Caco-2 (cell line): ENCODE data around the gene AUTS2. TPM values are rescaled to one million over a fixed set of nuclear protein-coding genes. Genes with fewer than 3 reads are reported as not detected.

Experiments used
- BruUV-seq: library from RNA; stranded (reverse); fragments of 400-500 nt; replicated peaks from 2 replicates; lab custom pipeline; 2021; lab: Mats Ljungman, UMichigan
- CTCF ChIA-PET: fragments of 300-600 bp; sonication (Branson Sonifier 250); formaldehyde crosslinking; loops from one replicate; lab custom pipeline; 2022; ENCODE audit warnings: antibody characterized with exemption; lab: Charles Lee
- POLR2A ChIA-PET: fragments of 300-600 bp; sonication (Branson Sonifier 250); formaldehyde crosslinking; loops from one replicate; lab custom pipeline; 2022; ENCODE audit warnings: antibody characterized with exemption; lab: Charles Lee
- DNase-seq, 2 experiments: peaks; one replicate each; pipeline versions ENCODE4 v3.0.0 to v3.0.0-alpha.2; 2020 to 2022
- H3K27me3 ChIP-seq: replicated peaks from 2 replicates; pipeline ENCODE4 v1.6.0; 2011; ENCODE audit warnings: low read length; ENCODE audit not compliant: control insufficient read depth, insufficient read depth
- H3K36me3 ChIP-seq: 2 replicates; pipeline ENCODE4 v1.5.1; 2011; ENCODE audit warnings: low read length; ENCODE audit not compliant: control insufficient read depth, insufficient read depth
- H3K4me1 ChIP-seq: fragments of 250-450 bp; sonication (Bioruptor Pico); 2 replicates; pipeline ENCODE4 v1.5.1; 2020; ENCODE audit warnings: mild to moderate bottlenecking
- H3K4me3 ChIP-seq: 2 replicates; pipeline ENCODE4 v1.5.1; 2011; ENCODE audit warnings: low read depth, mild to moderate bottlenecking, control low read depth, low read length
- H3K9me3 ChIP-seq: fragments of 250-450 bp; sonication (Bioruptor Pico); 2 replicates; pipeline ENCODE4 v1.5.1; 2020; ENCODE audit warnings: mild to moderate bottlenecking, moderate library complexity
- H3K27ac Mint-ChIP-seq: one replicate; pipeline ENCODE4 v1.8.0; 2022; ENCODE audit warnings: mixed read lengths; ENCODE audit not compliant: unreplicated experiment
- H3K27me3 Mint-ChIP-seq: one replicate; pipeline ENCODE4 v1.8.0; 2022; ENCODE audit warnings: mixed read lengths; ENCODE audit not compliant: insufficient read depth, unreplicated experiment
- H3K36me3 Mint-ChIP-seq: one replicate; pipeline ENCODE4 v1.8.0; 2022; ENCODE audit warnings: mild to moderate bottlenecking, mixed read lengths; ENCODE audit not compliant: insufficient read depth, unreplicated experiment
- H3K4me1 Mint-ChIP-seq: one replicate; pipeline ENCODE4 v1.8.0; 2022; ENCODE audit warnings: low read depth, mixed read lengths; ENCODE audit not compliant: unreplicated experiment
- H3K4me3 Mint-ChIP-seq: one replicate; pipeline ENCODE4 v1.8.0; 2022; ENCODE audit warnings: mild to moderate bottlenecking, moderate library complexity, mixed read lengths; ENCODE audit not compliant: unreplicated experiment
- H3K9me3 Mint-ChIP-seq: one replicate; pipeline ENCODE4 v1.8.0; 2022; ENCODE audit warnings: mixed read lengths; ENCODE audit not compliant: unreplicated experiment
- CTCF ChIP-seq, 2 experiments: fragments of 200-600 bp in 1 of 2; IDR thresholded peaks; 1 replicate in 1 of 2; 2 replicates in 1 of 2; pipeline versions ENCODE4 v1.5.1 to v1.8.0; 2011 to 2022; ENCODE audit warnings: antibody characterized with exemption in 1 of 2, control low read depth in 1 of 2, inconsistent platforms in 1 of 2, low read depth in 1 of 2, low read length in 1 of 2, mild to moderate bottlenecking in 1 of 2, moderate library complexity in 1 of 2; ENCODE audit not compliant: insufficient read depth in 1 of 2, severe bottlenecking in 1 of 2, unreplicated experiment in 1 of 2
- intact Hi-C: fragments of 100-400 bp; cut with micrococcal nuclease; formaldehyde crosslinking; loops from one replicate; pipeline ENCODE4 v1.10.0; 2022; ENCODE audit not compliant: unreplicated experiment
- total RNA-seq: library from RNA; stranded (reverse); gene quantifications from 2 replicates; pipeline ENCODE4 v1.2.3, GENCODE V29; 2022

The AUTS2 gene
- total RNA-seq, 1 experiment from 2014 or later, result 37.1 TPM

DNA sequence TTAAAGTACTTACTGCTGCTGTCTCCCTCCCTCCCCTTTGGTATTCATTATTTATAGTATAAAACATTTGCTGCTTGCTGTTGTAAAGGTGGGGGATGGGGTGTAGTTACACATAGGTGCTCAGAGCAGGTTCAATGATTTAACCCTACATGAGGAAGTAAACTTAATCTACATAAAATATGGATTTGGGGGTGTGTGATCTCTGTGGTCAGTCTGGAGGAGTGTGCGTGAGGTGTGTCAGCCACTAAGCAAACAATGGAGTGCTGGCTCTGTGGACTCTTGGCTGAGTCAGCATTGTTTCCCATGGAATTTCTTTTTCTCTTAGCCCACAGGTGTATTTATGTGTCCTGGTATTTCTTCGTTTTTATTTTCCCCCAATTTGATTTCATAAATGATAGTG lies 133.9 kb downstream of the AUTS2 start:
- DNase-seq, result peak in 1 of 2 experiments; percentile 38
- Histone ChIP-seq H3K9me3 (no peaks in the 10 kb centered on the region), H3K27me3 (no peaks in the 10 kb centered on the region), H3K4me1 (no peaks in the 10 kb centered on the region), H3K36me3 (no peaks in the 10 kb centered on the region), H3K4me3 (no peak overlapping the region)
- no TSS peak for BruUV-seq
- ChIA-PET POLR2A (no interaction called here), CTCF (no interaction called here)
- H3K27ac Mint-ChIP-seq, result no peak overlapping the region
- H3K4me3 Mint-ChIP-seq, result no peak overlapping the region
- TF ChIP-seq CTCF (IDR thresholded peaks at IDR 0.05; ENCODE audit: insufficient read depth in 1 of 2, low read depth in 1 of 2, low read length in 1 of 2, severe bottlenecking in 1 of 2, unreplicated experiment in 1 of 2), result no peak
- no peaks in the 10 kb centered on the region for H3K27me3 Mint-ChIP-seq
- intact Hi-C loops, result loop anchor here (1.0 kb wide), 1 partner anchor 10 kb away; no protein-coding TSS in a partner anchor
- no peaks in the 10 kb centered on the region for H3K9me3 Mint-ChIP-seq
- H3K4me1 Mint-ChIP-seq, result peaks cover 8% of the 10 kb centered on the region
- no peaks in the 10 kb centered on the region for H3K36me3 Mint-ChIP-seq

DNA sequence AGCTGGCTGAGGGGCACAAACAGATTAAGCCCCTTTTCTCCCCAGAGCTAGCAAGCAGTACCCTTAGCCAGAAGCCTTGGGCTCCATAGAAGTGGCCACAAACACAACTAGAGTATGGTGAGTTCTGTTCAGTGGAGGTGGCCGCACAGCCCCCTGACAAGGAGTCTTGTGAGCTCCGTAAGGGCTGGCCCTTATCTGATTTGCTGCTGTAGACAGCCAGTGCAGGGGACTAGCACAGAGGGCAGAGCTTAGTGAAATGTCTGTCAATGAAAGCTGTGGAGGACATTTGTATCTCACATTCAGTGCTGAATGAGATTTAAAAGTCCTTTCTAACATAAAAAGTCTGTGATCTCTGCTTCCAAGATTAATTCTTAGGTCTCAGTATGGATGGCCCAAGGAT lies 137.3 kb downstream of the AUTS2 start:
- no TSS peak for BruUV-seq
- no peak for DNase-seq
- Mint-ChIP-seq H3K36me3 (no peaks in the 10 kb centered on the region), H3K9me3 (no peaks in the 10 kb centered on the region), H3K4me3 (no peak overlapping the region), H3K4me1 (peaks cover 33% of the 10 kb centered on the region), H3K27ac (no peak overlapping the region), H3K27me3 (no peaks in the 10 kb centered on the region)
- no peaks in the 10 kb centered on the region for H3K9me3 ChIP-seq
- no peaks in the 10 kb centered on the region for H3K27me3 ChIP-seq
- ChIA-PET CTCF (no interaction called here), POLR2A (no interaction called here)
- intact Hi-C loops, result no loop called here
- TF ChIP-seq CTCF (IDR thresholded peaks at IDR 0.05; ENCODE audit: insufficient read depth in 1 of 2, low read depth in 1 of 2, low read length in 1 of 2, severe bottlenecking in 1 of 2, unreplicated experiment in 1 of 2), result no peak
- H3K36me3 ChIP-seq, result no peaks in the 10 kb centered on the region
- H3K4me1 ChIP-seq, result peaks cover 15% of the 10 kb centered on the region; the same call in 1 of the 2 replicates
- H3K4me3 ChIP-seq, result no peak overlapping the region

GRCh38 chr7:69736126-69736810 lies 138.0 kb downstream of the AUTS2 start:
- H3K36me3 Mint-ChIP-seq, result no peaks in the 10 kb centered on the region
- no peak for TF ChIP-seq CTCF (IDR thresholded peaks at IDR 0.05; ENCODE audit: insufficient read depth in 1 of 2, low read depth in 1 of 2, low read length in 1 of 2, severe bottlenecking in 1 of 2, unreplicated experiment in 1 of 2)
- Histone ChIP-seq H3K4me1 (peaks cover 22% of the 10 kb centered on the region), H3K9me3 (no peaks in the 10 kb centered on the region), H3K27me3 (no peaks in the 10 kb centered on the region), H3K36me3 (no peaks in the 10 kb centered on the region), H3K4me3 (no peak overlapping the region)
- no peaks in the 10 kb centered on the region for H3K9me3 Mint-ChIP-seq
- H3K27ac Mint-ChIP-seq, result no peak overlapping the region
- intact Hi-C loops, result no loop called here
- ChIA-PET CTCF (no interaction called here), POLR2A (no interaction called here)
- DNase-seq, result no peak
- H3K4me1 Mint-ChIP-seq, result peaks cover 33% of the 10 kb centered on the region
- no peak overlapping the region for H3K4me3 Mint-ChIP-seq
- no TSS peak for BruUV-seq
- H3K27me3 Mint-ChIP-seq, result no peaks in the 10 kb centered on the region
